Skin epidermis (tissue), 12 donors: ENCODE results near the gene PAXIP1.

Experiments
- H3K27ac ChIP-seq, 21 experiments: fragments of 200-600 bp; sonication (generic) in 11 of 21; one replicate each; pipeline ENCODE4 v1.5.0; 2020; ENCODE audit warnings: mild to moderate bottlenecking in 3 of 21, inconsistent platforms in 2 of 21, moderate library complexity in 2 of 21
- H3K4me3 ChIP-seq, 7 experiments: fragments of 200-600 bp; sonication (generic) in 2 of 7; one replicate each; pipeline ENCODE4 v1.5.0; 2020; ENCODE audit warnings: inconsistent platforms in 2 of 7, mild to moderate bottlenecking in 2 of 7, moderate library complexity in 1 of 7

The PAXIP1 gene

DNA sequence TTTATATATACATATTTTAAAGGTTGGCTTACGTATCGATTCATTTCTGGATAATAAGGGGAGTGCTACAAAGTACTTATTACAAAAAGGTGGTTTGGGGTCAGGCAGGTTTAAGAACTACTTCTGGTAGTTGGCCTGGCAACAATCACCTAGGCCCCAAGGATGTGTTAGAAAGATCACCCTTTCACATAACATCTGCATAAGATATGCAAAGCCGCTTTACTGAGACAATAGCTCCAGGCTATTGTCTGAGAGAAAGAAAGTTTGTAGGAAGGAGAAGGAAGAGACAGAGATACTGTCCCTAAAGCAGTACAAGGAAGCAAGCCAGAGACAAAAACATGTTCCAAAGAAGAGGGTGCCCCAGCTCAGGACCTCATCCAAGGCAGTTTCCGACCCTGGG is 6.2 kb downstream of the PAXIP1 start:
- Histone ChIP-seq H3K27ac (no peak overlapping the region), H3K4me3 (no peak overlapping the region)

DNA sequence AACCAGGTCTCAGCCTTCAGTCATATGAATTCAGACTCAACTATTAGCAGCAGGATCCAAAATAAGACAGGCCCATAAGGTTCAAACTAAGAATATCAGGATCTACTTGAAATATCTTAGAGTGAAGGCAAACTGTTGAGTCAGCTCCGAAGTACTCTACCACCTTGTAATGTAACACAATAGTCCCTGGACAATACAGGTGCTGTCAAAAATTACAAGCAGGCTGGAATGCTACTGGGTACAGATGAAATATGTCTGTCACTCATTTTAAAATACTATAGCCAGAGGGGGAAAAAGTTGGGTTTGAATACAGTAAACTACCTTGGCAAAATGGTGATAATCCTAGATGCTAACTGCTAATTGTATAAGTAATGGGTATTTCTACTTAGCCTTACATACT is 6.8 kb downstream of the PAXIP1 start:
- Histone ChIP-seq H3K4me3 (no peak overlapping the region), H3K27ac (no peak overlapping the region)

DNA sequence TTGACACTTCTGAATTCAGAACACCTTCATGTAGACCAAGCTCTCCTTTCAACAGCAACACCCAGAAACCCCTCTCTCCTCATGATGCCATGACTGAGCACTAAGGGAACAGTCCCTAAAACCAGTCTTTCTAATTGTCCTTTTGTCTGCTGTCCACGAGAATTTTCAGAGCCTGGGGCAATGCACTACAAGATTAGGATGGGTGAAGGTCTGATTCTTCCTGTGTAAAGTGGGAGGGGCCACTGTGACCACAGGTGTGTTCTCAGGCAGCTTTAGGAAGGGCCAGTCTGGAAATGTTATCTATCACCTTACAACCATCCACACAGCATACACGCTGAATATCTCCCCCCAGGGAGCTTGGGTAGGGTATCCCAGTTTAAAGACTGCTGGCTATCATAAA is 7.9 kb downstream of the PAXIP1 start:
- H3K27ac ChIP-seq: no peak overlapping the region
- H3K4me3 ChIP-seq: no peak overlapping the region

DNA sequence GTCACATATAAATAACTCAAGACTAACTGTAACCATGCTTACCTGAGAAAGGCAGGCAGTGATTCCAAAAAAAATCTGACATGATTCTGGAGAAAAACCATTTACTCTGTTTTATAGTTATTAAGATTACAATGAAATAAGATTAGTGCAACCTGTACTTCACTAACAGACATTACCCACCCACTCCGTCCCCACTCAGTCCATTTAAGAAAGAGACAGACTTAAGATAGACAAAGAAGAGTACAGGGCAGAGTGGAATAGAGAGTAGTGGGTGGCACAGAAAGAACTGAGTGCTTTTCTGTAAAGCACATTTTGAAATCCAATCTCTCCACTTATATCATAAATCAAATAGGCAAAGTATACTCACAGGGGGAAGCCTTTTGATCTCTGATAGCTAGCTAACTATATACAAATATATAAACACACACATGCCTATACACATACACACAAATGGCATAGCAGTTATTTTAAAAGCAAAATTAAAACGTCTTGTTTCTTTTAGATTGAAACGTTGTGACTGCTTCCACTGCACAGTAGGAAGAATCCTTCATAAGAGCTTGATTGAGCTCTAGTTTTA is 11.9 kb downstream of the PAXIP1 start:
- no peak overlapping the region for H3K4me3 ChIP-seq
- no peak overlapping the region for H3K27ac ChIP-seq

DNA sequence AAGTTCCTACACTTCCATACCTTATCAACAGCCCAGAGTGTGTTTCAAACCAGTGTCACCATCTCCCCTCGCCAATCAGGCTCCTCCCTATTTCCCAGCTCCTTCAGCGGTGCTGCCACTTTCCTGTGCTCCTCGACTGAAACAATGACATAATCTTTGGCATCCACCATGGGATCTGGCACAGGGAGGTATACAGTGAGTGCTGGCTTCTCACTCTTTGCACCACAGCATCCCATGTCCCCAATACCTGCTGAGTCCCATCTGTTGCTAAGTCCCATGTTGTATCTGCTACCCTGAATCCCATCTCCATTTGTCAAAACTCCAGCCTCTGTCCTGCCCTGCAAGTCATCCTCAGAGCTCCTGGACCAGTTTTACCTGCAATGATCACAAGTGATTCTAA is 15.4 kb downstream of the PAXIP1 start:
- Histone ChIP-seq H3K4me3 (no peak overlapping the region), H3K27ac (no peak overlapping the region)

DNA sequence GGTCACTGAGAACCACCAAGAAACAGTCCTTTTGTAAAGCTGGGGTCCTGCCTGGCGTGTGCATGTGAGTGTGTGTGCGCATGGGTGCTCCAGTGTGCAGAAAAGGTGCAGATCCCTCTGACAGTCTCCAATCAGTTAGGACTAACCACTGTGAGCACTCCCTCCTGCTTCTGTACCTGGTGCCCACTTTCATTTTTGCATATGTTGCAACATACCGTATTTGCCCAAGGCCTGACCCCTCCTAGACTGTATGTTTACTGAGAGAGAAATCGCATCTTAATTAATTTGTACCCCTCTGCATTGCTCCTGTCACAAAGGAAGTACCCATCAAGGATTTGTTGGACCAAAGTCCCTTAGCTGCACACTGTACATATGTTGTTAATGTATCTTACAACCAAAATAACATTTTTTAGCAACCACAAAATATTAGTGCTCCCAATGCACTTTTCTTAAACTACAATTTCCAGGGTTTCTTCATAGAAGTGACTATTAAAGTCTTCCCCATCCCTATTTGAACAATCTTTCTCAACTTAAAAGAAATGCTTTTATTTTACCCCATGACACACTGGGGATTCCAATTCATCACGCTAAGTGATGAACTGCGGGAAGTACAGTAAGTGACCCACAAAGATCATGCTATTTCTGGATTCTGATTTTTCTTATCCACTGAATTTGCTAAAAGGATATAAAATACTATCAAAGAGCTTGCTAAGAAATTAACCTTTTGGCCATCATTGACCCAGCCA is 16.6 kb downstream of the PAXIP1 start:
- Histone ChIP-seq H3K27ac (no peak overlapping the region), H3K4me3 (no peak overlapping the region)

DNA sequence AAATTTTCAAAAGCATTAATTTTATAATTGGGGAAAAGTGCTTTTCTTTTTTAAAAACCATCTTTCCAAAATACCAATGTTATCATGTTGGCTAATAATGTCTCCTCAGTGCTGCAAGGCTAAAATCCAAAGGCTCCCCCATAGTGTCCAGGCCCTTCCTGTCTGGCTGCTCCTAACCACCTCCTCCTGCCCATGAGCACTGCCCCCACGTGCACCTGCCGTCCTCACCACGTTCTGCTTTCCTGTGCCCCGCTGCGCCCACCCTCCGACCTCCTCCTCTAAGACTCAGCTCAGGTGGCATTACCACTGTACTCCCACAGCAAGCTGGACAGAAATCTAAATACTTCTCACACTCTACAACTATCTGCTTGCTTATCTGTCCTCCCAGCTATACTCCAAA is 17.7 kb downstream of the PAXIP1 start:
- Histone ChIP-seq H3K4me3 (no peak overlapping the region), H3K27ac (no peak overlapping the region)

DNA sequence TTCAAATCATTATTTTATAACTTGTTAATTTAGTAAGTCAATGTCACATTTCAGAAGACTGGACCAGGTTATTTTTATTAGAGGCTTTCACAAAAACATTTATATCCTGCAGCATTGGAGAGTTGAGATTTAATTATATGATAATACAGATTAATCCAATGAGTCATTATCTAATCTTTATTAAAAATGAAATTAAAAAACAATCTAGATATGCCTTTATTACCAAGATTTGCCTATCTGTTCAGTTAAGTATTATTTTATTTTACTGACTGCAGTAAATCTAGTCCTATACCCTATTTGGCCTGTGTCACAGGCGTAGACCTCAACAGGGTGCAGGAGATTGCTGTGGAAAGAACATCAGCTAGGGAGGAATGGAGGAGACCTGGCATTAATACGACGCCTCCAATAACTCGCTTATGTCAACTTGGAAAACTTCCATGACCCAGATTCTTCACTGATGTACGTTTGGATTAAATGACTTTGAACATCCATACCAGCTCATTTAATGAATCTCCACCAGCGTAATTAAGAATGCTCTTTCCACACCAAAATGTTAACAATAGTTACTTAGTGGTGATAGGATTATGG is 18.2 kb downstream of the PAXIP1 start:
- Histone ChIP-seq H3K4me3 (no peak overlapping the region), H3K27ac (no peak overlapping the region)

DNA sequence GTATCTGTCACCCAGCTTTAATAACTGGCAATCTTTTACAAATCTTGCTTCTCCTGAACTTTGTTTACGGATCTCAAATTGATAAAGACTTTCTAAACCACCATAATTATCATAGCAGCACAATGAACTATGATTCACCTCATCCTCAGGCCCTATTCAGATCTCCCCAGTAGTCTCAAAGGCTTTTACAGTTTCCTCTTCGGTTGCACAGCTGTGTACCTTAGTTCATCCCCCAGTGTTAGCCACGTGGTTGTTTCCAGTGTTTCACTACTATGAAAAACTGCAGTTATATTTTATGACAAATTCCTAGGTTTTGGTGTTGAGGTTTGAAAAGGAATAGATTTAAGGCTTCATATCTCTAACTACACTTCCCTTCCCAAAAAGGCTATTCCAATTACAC is 24.9 kb downstream of the PAXIP1 start:
- H3K27ac ChIP-seq: no peak overlapping the region
- H3K4me3 ChIP-seq: no peak overlapping the region

DNA sequence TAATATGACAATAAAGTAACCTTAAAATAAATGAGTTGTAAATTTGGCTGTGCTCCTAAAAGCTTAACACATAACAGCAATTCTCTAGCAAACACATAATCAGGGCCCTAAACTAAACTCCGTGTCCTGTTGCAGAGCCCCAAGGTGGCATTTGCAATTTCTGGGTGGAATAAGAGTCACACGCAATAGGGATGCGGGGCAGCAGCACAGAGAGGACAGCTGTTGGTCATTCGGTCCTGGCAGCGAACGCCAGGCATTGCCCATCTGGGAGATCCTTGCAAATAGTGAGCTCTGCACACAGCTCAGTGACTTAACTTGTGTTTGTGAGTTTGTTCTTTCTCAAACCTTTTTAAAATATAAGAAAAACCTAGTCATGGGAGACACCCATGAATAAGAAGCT is 25.7 kb downstream of the PAXIP1 start:
- Histone ChIP-seq H3K27ac (no peak overlapping the region), H3K4me3 (no peak overlapping the region)

DNA sequence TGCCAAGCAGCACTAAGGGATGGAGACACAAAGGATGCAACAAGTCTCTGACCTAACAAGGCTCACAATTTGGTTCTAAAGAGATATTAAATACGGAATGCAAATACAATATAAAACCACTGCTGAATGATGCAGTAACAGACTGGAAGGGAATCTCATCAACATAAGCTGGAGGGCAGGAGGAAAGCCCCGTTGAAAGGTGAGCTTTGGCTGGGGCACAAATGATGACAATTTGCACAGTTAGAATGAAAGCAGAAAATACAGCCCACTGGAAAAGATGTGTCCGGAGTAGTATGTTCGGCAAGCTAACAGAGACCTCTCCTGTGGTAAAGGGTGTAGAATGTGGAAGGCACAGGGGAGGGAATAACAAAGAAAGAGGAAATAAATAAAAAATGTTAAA is 26.1 kb downstream of the PAXIP1 start:
- Histone ChIP-seq H3K4me3 (no peak overlapping the region), H3K27ac (no peak overlapping the region)

DNA sequence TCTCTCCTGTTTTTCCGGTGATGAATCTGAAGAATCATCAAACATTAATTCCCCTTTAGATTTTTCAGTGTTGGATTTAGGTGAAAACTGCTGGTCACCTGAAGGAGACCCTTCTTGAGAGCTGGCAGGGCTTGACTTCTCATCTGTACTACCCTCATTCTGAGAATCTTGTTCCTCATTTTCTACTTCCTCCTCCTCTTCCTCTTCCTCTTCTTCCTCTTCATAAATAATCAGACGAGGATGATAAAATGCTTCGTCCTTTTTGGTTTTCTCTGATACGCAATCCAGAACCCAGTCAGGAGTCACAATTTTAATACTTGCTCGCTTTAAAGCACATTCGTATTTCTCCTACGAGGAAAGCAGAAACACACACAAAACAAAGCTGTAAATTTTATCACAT is 26.9 kb downstream of the PAXIP1 start:
- H3K27ac ChIP-seq: no peak overlapping the region
- H3K4me3 ChIP-seq: no peak overlapping the region

DNA sequence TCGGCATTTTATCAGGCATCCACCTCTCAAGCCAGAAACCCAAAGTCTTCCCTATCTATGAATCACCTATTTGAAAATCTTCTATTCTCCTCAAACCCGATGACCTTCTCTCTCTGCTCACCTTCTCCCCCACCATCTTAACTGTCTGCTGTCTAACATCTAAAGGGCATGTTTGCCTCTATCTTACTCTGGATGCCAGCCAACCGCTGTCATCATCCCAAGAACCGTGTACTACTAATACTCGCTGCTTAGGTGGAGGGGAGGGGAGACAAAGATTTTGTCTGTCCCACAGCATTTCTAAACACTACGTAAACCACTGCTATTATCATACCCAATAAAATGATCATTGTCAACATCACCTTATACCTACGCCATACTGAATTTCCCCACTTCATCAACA is 29.5 kb downstream of the PAXIP1 start:
- H3K4me3 ChIP-seq: no peak overlapping the region
- no peak overlapping the region for H3K27ac ChIP-seq

DNA sequence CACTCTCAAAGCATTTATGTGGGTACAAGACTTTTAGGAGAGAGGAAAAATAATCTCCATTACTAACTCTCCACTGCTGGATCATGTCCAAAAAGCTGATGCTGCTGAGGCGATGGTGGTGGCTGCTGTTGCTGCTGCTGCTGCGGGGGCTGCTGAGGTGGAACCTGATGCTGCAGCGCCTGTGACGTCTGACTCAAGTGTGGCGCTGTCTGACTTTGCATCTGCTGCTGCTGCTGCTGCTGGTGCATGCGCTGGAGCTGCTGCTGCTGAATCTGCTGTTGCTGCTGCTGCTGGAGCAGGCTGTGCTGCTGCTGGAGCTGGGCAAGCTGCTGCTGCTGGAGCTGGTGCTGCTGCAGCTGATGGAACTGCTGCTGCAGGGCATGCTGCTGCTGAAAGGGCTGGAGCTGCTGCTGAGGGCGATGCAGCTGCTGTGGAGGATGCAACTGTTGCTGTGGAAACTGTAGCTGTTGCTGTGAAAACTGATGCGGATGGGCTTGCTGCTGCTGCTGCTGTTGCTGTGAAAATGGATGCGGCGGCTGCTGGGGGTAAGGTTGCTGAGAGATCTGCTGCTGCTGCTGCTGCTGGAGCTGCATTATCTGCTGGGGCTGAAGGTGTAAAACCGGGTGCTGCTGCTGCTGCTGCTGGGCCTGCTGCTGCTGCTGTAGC is 34.5 kb downstream of the PAXIP1 start:
- Histone ChIP-seq H3K4me3 (no peak overlapping the region), H3K27ac (no peak overlapping the region)

DNA sequence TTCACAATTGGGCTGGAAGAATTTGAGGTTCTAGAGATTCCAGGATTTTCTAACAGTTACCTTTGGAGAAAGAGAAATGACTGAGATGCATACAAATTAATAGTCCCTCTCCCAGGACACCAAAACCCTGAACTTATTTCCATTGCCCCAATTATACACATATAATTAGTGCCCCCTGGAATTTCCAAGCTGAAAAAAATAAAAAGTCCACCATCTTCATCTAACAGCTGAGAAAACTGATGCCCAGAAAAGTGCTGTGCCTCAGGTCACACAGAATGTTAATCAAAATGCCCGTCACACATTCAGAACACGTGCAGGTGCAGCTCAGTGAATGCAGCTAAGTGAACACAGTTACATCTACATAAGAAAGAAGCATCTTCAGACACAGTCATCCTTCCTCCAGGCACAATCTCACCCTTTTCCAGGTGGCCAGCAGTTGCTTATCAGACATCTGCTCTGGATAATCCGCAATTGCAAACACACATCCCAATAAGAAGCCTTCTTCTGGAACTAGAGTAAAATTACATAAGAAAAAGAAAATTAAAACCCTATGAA is 35.4 kb downstream of the PAXIP1 start:
- Histone ChIP-seq H3K4me3 (no peak overlapping the region), H3K27ac (no peak overlapping the region)

DNA sequence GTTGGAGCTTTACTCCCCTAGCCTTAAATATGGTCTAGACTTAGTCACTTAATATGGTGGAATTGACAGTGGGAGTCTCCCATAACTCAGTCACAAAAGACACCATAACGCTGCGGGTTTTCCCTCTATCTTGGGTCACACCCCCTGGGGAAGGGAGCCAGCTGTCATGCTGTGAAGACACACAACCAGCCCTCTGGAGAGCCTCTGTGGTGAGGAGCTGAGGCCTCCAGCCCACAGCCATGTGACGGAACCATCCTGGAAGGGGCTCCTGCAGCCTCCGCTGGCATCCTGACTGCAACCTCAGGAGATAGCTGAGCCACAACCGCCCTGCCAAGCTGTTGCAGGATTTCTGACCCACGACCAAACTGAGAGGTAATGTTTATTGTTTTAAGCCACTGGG is 37.9 kb downstream of the PAXIP1 start:
- Histone ChIP-seq H3K27ac (no peak overlapping the region), H3K4me3 (no peak overlapping the region)

DNA sequence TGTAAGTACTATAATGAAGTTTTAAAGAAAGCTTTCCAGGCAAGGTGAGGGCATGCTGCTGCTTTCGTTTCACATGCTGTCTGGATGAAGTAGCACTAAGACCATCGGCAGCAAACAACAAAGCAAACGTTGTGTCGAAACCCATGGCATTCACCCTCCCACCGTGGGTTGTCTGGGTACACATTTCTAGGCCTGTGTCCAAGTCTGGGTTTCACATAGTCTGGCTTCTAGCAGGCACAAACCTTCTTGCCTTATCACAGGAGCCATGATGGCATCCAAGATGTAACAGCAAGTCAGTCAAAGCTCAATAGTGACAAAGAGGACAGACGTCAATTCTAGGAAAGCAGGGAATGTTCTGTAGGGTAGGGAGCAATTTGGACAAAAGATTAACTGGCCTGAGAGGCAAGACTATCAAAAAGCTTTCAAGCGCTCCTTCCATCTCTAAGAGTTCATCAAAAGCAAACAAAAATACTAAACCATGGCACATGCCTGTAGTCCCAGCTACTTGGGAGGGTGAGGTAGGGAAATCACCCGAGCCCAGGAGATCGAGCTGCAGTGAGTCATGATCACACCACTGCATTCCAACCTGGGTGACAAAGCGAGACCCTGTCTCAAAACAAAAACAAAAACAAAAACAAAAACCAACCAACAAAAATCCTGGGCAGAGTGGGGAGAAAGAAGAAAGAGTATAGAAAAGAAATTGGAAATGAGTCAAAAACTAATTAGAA is 42.7 kb downstream of the PAXIP1 start:
- no peak overlapping the region for H3K27ac ChIP-seq
- no peak overlapping the region for H3K4me3 ChIP-seq

DNA sequence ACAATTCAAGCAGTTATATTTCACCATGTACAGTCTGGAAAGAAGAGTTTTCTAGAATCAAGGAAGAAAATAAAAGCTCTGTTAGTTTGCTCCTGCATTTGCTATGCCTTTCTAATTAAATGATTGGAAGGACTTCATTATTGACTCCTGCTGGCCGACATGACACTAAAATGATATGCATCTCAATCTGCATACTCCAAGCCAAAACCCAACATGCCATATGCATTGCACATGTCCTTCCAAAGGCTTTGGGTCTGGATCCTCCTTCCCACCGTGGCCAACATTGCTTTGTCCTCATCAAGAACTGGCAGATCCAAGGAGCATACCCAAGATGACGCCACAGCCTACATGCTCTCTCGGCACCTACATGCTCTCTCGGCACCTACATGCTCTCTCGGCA is 46.5 kb downstream of the PAXIP1 start:
- peak overlapping the region in 1 of 21 experiments; percentile 5 for H3K27ac ChIP-seq
- no peak overlapping the region for H3K4me3 ChIP-seq

DNA sequence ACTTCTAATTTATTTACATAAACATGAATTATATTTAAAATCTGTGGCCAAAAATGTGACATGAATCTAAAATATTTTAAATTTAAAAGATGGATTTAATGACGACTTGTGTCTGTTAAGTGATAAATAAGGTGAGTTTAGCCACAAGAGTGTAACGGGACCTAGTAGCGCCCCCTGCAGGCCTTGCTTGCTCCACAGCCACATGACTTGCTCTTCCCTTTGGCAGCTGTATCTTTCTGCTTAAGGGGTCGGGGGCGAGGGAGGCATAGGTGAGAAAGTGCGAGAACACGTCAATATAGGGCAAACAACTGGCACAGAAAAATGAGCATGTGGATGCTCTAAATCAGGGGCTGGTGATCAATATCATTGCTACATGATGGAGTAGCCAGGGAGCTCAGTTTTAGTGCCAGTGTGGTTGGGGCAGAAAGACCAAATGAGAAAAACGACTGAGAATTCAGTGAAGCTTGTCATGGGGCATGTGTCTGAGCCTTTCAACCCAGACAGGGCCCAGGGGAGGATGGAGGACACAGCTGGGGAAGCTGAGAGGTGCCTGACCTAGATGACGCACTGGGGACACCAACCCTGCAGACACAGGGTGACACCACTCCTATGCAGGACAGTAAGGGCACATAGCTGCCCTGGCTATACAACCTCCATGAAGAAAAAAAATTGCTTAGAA is 49.8 kb downstream of the PAXIP1 start:
- Histone ChIP-seq H3K4me3 (no peak overlapping the region), H3K27ac (no peak overlapping the region)

DNA sequence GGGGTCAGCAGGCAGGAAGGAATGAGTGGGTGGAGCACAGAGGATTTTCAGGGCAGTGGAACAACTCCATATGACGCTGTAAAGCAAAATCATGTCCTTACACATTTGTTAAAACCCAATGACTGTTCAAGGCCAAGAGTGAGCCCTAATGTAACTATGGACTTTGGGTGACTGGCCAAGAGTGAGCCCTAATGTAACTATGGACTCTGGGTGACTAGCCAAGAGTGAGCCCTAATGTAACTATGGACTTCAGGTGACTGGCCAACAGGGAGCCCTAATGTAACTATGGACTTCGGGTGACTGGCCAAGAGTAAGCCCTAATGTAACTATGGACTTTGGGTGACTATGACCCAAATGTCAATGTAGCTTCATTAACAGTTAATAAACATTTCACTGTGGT is 52.0 kb downstream of the PAXIP1 start:
- Histone ChIP-seq H3K27ac (no peak overlapping the region), H3K4me3 (no peak overlapping the region)
